ENCODE results near the gene PAPSS2.

DNA sequence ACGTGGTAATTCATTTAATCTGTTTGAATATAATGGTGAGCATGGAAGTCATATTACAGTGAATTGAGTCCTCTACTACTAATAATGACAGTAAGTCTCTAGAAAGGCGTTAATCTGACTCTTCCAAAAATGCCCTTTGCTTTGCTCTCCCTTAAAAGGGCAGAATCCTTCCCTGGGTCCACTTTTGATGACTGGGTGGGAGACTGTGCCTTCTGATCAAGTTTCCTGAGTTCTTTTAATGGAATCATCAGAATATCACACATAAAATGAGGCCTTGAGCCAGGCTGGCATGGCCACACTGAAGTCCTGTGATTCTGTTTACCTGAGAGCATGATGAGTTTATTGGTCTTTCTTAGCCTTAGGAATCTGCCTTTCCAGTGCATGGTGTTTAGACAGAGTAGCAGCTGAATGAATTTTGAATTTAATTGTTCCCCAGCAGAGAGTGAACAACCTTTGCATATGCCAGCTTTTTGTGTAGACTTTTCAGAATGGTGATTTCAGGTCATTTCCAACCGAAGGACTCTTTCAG is 33.3 kb downstream of the PAPSS2 start:
- no peak for TF ChIP-seq POLR2A (IDR thresholded peaks at IDR 0.05)
- TF ChIP-seq POLR2AphosphoS5 (IDR thresholded peaks at IDR 0.05) = no peak

Data from spleen (tissue), 3 donors.